Stimulated activated CD8-positive, alpha-beta memory T cell treated with anti-CD3 and anti-CD28 coated beads, Interleukin-12 subunit alpha, Interleukin-12 subunit beta, amount 100 ng/mL, for 4 hours (primary cell): ENCODE measurements around the gene MGST2.
"Not testable (repeated sequence)": the region's sequence is repeated elsewhere in the genome, so short reads cannot be mapped to it uniquely, and the experiment has no call there.

Source experiments
- DNase-seq: peaks from one replicate; pipeline ENCODE4 v3.0.0-alpha.2; 2020; ENCODE audit warnings: low read depth

MGST2 gene

DNA sequence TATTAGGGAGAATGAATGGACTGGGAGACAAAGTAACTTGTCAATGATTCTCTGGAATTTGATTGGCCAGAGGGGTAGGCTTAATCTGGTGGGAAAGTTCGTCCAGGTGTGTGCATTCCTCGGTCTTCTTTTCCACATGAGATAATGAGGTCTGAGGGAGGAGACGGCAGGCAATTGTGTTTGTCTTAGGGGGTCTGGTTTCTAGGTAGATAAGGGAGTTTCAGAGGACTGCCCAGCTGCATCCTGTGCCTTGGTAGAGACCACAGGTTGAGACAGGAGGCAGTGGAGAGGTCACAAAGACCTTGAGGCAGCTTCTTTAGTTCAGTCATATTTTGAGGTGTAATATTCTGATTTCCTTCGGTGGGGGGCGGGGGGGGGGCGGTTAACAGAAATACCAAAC is 4.3 kb downstream of the MGST2 start:
- DNase-seq = no peak

- DNase-seq = no peak
These were observed 5.2 kb downstream of the MGST2 start for GRCh38 chr4:139670775-139671174.

- no peak for DNase-seq
These were observed 6.6 kb downstream of the MGST2 start for GRCh38 chr4:139672215-139672614.

DNA sequence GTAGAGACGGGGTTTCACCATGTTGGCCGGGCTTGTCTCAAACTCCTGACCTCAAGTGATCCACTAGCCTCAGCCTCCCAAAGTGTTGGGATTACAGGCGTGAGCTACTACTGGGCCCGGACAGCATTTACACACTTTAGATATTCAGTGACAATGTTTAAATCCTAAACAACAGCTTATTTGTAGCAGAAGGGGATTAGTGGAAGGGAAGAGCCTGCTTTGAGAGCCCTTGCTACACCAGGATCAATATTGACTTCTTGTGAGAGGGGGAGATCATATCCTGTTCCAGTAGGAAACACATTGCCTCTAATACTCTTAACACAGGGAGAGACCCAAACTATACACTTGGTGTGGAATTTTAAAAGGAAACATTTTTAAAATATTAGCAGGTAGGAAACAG is 7.1 kb downstream of the MGST2 start:
- DNase-seq = no peak

GRCh38 chr4:139674875-139675550 is 9.4 kb downstream of the MGST2 start:
- DNase-seq = no peak

- DNase-seq = no peak
These were observed 10.0 kb downstream of the MGST2 start for GRCh38 chr4:139675651-139676050.

GRCh38 chr4:139676365-139676764 is 10.7 kb downstream of the MGST2 start:
- DNase-seq = no peak

DNA sequence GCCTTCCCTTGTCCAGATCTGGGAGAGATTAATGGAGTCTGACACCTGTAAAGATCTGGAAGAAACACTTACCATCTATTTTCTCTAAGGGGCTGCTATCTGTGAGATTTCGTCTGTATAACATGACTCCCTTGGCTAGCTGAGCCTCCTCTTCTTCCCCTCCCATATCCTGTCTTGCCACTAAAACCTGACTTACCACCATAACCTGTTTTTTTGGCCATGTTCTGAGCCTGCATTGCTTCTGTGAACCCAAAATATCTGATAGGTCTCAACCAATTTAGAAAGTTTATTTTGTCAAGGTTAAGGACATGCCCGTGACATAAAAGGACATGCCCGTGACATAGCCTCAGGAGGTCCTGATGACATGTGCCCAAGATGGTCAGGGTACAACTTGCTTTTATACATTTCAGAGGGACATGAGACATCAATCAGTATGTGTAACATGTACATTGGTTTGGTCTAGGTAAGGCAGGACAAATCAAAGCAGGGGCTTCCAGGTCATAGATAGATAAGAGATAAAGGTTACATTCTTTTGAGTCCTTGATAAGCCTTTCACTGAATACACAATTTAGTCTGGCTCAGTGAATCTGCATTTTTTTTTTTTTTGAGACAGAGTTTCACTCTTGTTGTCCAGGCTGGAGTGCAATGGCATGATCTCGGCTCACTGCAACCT is 11.4 kb downstream of the MGST2 start:
- no peak for DNase-seq

GRCh38 chr4:139682309-139682708 is 16.7 kb downstream of the MGST2 start:
- no peak for DNase-seq

DNA sequence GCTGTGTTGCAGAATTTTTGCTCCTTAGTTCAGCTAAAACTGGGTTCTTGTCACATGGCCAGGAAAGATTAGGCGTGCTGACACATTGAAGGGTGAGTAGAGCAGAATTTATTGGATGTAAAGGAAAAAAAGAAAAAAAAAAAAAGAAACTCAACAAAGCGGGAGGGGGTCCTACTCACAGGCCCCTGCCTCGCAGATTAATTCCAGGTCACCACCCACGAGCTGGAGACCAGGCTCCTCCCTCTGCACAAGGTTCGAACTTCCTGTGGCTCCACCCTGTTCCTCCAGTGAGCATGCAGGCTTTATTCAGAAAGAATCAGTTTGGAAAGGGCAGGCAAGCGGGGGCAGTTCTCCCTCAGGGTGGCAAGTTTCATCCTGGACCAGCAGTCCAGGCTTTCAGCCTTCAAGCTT is 17.1 kb downstream of the MGST2 start:
- no peak for DNase-seq

DNA sequence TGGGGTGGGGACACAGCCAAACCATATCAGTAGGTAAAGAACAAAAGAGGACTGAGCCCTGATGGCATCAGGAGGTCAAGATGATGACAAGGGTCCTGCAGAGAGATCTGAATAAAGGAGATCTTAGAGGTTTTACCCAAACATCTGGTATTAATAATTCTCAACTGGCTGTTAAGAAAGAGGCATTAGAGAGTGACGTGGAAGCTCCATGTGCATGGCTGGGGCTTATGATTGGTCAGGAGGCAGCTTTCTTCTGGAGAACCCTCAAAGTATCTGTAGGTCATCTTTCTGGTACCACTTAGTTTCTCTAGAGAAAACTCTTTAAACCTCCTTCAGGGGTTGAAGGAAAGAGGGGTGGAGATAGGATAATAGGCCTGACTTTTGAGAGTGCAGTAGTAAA is 18.7 kb downstream of the MGST2 start:
- no peak for DNase-seq

DNA sequence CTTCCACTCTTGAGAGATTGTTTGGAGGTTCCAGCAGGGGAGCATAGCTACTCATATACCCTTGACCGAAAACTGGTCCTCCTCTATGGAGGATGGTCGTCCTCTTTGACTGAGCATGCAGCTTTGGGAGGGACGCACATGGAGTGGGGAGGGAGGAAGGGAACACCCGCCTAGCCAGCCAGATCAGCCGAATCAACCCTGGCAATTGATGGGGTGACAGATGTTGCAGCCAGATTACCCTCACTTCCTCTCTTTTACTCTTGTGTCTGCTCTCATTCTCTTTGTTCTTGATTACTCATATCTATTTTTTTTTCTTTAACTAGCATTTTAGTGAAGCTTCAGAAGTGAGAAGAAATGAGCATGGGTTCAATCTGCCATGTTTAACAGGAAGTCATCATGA is 19.6 kb downstream of the MGST2 start:
- DNase-seq = no peak

GRCh38 chr4:139686130-139686529 is 20.5 kb downstream of the MGST2 start:
- DNase-seq = no peak

GRCh38 chr4:139686988-139687387 is 21.4 kb downstream of the MGST2 start:
- no peak for DNase-seq

DNA sequence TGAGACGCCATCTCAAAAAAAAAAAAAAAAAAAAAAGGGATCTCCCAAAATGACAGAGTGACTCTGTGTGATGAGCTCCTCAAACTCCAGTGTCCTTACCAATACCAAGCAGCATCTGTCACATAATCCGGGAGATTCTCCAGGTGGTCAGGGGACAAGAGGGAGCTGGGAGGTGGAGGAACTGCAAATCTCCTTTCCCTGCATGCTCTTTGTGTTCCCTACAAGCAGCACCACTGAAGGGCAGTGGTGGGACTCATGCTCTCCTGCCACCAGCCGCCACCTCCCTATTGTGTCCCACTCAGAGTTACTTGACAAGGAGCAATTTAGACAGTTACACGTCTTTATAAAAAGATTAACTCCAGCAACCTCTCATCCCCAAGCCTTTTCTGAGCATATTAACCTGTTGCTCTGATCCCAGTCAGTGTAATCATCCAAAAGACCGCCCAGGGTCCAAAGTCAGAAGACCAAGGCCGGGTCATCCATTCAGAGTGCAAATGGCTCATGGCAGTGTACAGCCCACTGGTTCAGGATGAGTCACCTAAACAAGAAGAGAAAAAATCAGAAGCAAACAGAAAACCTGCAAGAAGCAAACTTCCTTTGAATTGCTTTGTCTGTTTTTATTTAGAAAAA is 23.6 kb downstream of the MGST2 start:
- no peak for DNase-seq

DNA sequence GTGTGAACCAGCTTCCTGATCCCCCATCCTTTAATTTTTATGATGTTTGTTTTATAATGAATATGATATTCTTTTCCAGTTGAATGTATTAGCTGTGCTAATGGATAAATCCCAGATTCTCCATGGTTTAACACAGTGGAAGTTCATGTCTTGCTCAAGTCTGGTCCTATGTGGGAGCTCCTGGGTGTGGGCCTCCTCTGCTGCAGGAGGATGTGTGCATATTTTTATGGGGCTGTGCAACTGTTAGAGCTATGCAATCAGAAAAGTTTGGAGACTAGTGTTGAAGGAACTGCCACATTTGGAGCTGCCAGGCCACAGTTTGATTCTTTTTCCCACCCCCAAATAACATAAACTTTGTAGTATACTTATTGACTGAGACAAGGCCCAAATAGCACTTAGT is 24.8 kb downstream of the MGST2 start:
- no peak for DNase-seq

DNA sequence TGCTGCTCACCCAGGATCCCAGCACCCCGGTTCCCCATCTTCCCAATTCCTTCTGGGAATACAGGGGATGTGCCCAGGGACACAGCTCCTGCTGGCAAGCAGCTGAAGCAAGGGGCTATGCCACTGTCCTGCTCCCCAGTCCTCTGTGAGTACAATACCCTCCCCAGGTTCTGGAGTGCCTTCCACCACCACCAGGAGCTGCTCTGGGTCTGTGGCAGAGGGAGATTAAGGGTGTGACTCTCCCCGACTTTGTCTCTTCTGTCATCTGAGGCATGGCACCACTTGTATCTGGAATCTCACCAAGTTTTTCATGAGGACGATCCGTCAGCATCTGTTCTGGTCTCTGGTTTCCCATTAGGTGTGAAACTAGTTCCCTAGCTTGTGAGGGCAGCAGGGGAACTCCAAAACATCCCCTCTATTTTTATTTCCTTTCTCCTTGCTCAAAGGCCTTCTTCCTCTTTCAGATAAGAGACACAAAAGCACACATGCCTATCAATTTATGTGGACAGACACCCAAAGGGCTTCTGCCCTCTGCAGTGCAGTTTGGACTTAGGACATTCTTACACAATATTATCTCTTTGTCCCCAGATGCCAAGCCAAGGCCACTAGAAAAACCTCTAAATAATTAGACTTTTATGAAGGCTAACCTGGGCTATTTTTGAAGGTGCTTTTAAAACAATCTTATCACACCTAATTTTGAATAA is 26.8 kb downstream of the MGST2 start:
- DNase-seq = no peak

DNA sequence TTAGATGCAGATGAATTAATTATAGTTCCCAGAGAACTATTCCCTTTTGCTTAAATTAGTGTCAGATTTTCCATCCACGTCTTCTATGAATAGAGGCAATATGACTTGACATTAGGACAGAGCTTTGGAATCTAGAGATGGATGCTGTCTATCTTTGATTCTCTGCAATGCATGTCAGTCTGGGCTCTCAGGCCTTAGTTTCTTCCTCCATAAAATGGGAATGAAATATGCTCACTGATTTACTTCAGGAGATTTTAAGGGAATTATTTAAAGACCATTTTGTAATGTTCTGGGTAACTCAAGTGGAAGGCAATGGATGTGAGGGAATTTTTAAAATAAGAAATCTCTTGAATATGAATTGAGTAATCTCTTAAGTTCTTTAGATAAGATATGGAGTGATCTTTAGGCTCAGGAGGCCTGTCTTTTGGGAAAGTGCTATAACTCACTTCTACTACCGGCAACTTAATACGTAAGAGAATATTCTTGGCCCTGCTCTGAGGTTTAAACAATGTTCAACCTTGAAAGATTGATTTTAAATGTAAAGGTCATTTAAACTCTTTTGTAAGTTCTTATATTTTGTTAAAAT is 29.0 kb downstream of the MGST2 start:
- no peak for DNase-seq

- DNase-seq = no peak
These were observed 30.9 kb downstream of the MGST2 start for GRCh38 chr4:139696491-139696890.

DNA sequence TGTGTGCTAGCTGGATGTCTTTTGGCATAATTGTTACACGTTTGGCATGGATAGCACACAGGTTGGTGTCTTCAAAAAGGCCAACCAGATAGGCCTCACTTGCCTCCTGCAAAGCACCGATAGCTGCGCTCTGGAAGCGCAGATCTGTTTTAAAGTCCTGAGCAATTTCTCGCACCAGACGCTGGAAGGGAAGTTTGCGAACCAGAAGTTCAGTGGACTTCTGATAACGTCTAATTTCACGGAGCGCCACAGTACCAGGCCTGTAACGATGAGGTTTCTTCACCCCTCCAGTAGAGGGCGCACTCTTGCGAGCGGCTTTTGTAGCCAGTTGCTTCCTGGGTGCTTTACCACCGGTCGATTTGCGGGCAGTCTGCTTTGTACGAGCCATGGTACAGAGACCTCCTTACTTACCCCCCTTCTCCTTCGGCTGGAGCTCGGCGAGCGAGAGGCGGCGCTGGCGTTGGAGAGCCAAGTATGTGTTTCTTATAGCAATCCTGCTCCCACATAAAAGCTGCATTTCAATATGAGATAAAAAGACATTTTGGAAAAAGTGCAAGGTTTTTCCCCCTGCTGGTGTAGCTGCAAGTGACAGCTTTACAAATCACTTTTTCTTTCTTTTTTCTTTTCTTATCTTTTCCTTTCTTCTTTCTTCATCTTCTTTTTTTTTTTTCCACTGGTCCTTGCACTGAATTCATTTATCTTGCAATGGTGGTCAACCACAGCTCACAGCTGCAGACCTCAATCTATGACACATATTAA is 32.7 kb downstream of the MGST2 start:
- DNase-seq = not testable (repeated sequence)

GRCh38 chr4:139700568-139700967 is 34.9 kb downstream of the MGST2 start:
- no peak for DNase-seq
